NCI-H1092 treated with DMSO at 0.1 percent for 48 hours (cell line): ENCODE measurements around the gene MPO.

Experiments used
- DNase-seq: peaks from one replicate; lab custom pipeline; 2025; lab: John Stamatoyannopoulos, UW

Gene MPO

GRCh38 chr17:58264407-58265103 is 16.2 kb downstream of the MPO start:
- DNase-seq = no peak

GRCh38 chr17:58263773-58264172 is 17.0 kb downstream of the MPO start:
- no peak for DNase-seq

GRCh38 chr17:58262149-58262548 is 18.6 kb downstream of the MPO start:
- no peak for DNase-seq

- DNase-seq = no peak
Measured at GRCh38 chr17:58254803-58255202, 25.9 kb downstream of the MPO start.

GRCh38 chr17:58253082-58253481 is 27.7 kb downstream of the MPO start:
- DNase-seq = no peak

GRCh38 chr17:58252141-58252540 is 28.6 kb downstream of the MPO start:
- no peak for DNase-seq

- DNase-seq = no peak
Measured at GRCh38 chr17:58250344-58251011, 30.3 kb downstream of the MPO start.

GRCh38 chr17:58249270-58250133 is 31.2 kb downstream of the MPO start:
- peak; percentile 73 for DNase-seq

GRCh38 chr17:58248955-58249269 is 31.8 kb downstream of the MPO start:
- no peak for DNase-seq

- no peak for DNase-seq
Measured at GRCh38 chr17:58247511-58248363, 33.0 kb downstream of the MPO start.

- DNase-seq = no peak
Measured at GRCh38 chr17:58246781-58247180, 34.0 kb downstream of the MPO start.

- no peak for DNase-seq
Measured at GRCh38 chr17:58246104-58246740, 34.5 kb downstream of the MPO start.

GRCh38 chr17:58245428-58246103 is 35.2 kb downstream of the MPO start:
- DNase-seq = no peak

- no peak for DNase-seq
Measured at GRCh38 chr17:58244963-58245362, 35.8 kb downstream of the MPO start.

GRCh38 chr17:58242171-58242784 is 38.5 kb downstream of the MPO start:
- no peak for DNase-seq

GRCh38 chr17:58239987-58240386 is 40.7 kb downstream of the MPO start:
- DNase-seq = no peak

GRCh38 chr17:58238147-58238634 is 42.5 kb downstream of the MPO start, which contains the start of gene LPO:
Gene LPO, plus strand, starts transcription at chr17:58238584. Its CDS starts 4,396 bp downstream, at chr17:58242980.
- no peak for DNase-seq

- no peak for DNase-seq
Measured at GRCh38 chr17:58236394-58236793, 44.3 kb downstream of the MPO start.

- no peak for DNase-seq
Measured at GRCh38 chr17:58235821-58236220, 44.9 kb downstream of the MPO start.

- no peak for DNase-seq
Measured at GRCh38 chr17:58234512-58234911, 46.2 kb downstream of the MPO start.
